ENCODE data around the gene TIGD6.

DNA sequence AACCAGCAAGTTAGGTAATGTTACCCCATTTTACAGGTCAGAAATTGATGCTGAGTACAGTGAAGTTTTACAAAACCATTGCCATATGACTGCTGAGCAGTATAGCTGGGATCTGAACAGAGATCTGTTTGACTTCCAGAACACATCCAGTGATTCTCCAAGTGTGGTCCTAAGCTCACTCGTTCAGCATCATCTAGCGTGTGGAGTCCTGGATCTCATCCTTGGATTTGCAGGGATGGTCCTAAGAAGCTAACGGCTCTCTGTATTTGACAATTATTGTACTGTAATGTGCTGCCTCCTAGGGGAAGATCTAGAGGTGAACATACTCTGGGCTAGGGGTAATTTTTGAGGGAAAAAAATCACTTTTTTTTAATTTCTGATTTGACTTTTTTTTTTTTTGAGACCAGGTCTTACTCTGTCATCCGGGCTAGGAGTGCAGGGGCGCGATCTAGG, 38.5 kb downstream of the TIGD6 start:
- TF ChIP-seq POLR2AphosphoS5 (IDR thresholded peaks at IDR 0.05; ENCODE audit: insufficient read depth in 1 of 2, low read depth in 1 of 2) (no peak), POLR2A (IDR thresholded peaks at IDR 0.05) (no peak)
- TF ChIP-seq, protein P1, sequence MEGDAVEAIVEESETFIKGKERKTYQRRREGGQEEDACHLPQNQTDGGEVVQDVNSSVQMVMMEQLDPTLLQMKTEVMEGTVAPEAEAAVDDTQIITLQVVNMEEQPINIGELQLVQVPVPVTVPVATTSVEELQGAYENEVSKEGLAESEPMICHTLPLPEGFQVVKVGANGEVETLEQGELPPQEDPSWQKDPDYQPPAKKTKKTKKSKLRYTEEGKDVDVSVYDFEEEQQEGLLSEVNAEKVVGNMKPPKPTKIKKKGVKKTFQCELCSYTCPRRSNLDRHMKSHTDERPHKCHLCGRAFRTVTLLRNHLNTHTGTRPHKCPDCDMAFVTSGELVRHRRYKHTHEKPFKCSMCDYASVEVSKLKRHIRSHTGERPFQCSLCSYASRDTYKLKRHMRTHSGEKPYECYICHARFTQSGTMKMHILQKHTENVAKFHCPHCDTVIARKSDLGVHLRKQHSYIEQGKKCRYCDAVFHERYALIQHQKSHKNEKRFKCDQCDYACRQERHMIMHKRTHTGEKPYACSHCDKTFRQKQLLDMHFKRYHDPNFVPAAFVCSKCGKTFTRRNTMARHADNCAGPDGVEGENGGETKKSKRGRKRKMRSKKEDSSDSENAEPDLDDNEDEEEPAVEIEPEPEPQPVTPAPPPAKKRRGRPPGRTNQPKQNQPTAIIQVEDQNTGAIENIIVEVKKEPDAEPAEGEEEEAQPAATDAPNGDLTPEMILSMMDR (IDR thresholded peaks at IDR 0.05), result peak in 2 of 3 experiments; percentile 22 to 26

Data from vagina (tissue), 2 donors.